Measurements from ENCODE around the gene SYTL2.

SYTL2 gene

DNA sequence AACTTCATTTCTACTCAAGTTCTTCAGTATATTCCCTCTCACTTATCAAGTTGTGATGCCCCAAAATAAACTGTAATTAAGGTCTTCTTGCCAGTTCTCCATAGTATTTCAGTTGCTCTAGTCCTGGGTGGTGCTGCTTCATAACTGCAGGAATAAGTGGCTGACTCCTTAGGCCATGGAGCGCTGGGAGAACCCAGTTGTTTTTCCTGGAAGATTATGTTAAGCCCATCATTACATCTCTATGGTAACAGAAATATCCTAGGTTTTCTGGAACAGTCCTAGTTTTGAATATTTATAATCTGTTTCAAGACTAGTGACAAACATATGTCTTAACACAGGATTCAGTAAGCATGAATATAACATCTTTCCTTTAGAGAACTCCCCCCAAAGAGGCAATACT lies 7.6 kb downstream of the SYTL2 start:
- TF ChIP-seq, protein P1, sequence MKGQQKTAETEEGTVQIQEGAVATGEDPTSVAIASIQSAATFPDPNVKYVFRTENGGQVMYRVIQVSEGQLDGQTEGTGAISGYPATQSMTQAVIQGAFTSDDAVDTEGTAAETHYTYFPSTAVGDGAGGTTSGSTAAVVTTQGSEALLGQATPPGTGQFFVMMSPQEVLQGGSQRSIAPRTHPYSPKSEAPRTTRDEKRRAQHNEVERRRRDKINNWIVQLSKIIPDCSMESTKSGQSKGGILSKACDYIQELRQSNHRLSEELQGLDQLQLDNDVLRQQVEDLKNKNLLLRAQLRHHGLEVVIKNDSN (IDR thresholded peaks at IDR 0.05), result no peak
- TF ChIP-seq EGR1 (IDR thresholded peaks at IDR 0.05) (no peak), TCF12 (IDR thresholded peaks at IDR 0.05; ENCODE audit: low read depth) (no peak), NFIC (IDR thresholded peaks at IDR 0.05) (no peak)
- TF ChIP-seq, protein P2, sequence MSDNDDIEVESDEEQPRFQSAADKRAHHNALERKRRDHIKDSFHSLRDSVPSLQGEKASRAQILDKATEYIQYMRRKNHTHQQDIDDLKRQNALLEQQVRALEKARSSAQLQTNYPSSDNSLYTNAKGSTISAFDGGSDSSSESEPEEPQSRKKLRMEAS (IDR thresholded peaks at IDR 0.05), result no peak

DNA sequence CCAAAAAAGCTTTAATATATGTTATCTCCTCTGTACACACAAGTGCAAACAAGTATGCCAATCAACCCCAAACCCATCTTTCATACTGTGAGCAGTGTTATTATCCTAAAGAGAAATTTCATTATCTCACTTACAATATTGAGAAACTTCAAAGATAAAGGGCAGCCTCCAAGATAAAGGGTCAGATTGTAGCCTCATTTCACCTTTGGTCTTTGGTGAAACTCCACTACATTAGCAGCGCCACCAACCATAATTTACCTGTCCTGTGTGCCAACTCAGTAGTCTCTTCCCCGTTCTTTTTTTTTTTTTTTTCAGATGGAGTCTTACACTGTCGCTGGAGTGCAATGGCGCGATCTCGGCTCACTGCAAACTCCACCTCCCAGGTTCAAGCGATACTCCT lies 9.4 kb downstream of the SYTL2 start:
- TF ChIP-seq ZBTB7A (IDR thresholded peaks at IDR 0.05; ENCODE audit: low read depth) (no peak), RAD21 (IDR thresholded peaks at IDR 0.05; ENCODE audit: low read depth) (no peak), CEBPB (IDR thresholded peaks at IDR 0.05) (no peak), TEAD4 (IDR thresholded peaks at IDR 0.05) (no peak)

DNA sequence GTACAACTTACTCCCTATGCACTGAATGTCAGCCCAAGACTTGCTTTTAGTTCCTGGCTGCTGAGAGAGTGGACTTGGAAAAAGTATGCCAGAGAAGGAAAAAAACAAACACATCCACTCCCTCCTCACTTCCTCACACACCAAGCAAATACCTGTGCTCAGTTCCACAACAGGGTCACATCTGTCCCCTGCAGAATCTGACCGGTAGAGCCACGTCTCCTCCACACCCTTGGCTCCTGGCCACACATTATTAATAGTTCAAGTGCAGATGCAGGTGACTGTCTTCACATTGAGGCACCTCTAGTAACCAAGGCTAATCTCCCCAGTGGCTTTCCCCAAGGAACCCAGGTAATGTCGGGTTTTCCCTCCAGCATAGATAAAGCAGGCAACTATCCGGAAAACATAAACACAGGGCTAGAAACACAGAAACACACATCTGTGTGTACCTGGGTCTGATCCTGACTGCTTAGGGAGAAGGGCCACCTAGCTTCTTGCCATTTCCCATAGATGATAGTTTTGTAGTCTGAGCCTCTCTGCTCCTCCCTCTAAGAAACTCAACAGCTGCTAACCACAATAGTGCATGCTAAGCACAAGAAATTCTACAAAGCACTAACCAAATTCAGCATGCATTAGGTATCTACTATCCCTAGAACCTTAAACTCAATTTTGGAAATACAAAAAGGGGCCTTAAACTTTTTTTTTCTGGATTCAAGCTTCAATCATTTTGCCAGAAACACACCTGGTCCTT lies 10.2 kb downstream of the SYTL2 start:
- TF ChIP-seq TCF12 (IDR thresholded peaks at IDR 0.05; ENCODE audit: low read depth) (no peak), YY1 (IDR thresholded peaks at IDR 0.05; ENCODE audit: low read depth) (no peak), NFIC (IDR thresholded peaks at IDR 0.05) (no peak), CEBPB (IDR thresholded peaks at IDR 0.05) (no peak), EP300 (IDR thresholded peaks at IDR 0.05; ENCODE audit: borderline replicate concordance) (no peak), EGR1 (IDR thresholded peaks at IDR 0.05) (no peak), FOXM1 (IDR thresholded peaks at IDR 0.05; ENCODE audit: borderline replicate concordance, low read depth) (no peak), ZBTB7A (IDR thresholded peaks at IDR 0.05; ENCODE audit: low read depth) (no peak), CREB1 (IDR thresholded peaks at IDR 0.05; ENCODE audit: low read depth) (no peak), TEAD4 (IDR thresholded peaks at IDR 0.05) (no peak), TAF1 (IDR thresholded peaks at IDR 0.05; ENCODE audit: low read depth) (no peak)
- TF ChIP-seq, protein P1 (IDR thresholded peaks at IDR 0.05), result no peak
- TF ChIP-seq, protein P2 (IDR thresholded peaks at IDR 0.05), result no peak

DNA sequence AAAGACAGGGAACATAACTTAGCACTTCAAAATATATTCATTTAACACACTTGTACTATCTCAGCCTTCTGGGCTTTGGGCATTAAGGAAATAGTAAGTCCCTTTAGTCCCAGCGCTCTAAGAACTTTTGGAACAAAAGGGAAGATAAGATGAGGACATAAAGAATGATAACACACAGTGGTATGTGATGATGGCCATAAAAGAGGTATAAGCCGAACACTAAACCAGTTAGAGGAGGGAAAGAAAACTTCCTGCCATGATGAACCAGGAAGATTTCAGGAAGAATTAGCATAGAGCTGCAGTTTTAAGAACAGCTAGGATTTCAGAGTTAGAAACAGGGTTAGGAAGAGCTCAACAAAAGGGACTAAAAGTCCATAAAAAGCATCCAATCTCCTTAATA lies 11.8 kb downstream of the SYTL2 start:
- TF ChIP-seq TAF1 (IDR thresholded peaks at IDR 0.05; ENCODE audit: low read depth) (no peak), ZBTB7A (IDR thresholded peaks at IDR 0.05; ENCODE audit: low read depth) (no peak), NFIC (IDR thresholded peaks at IDR 0.05) (no peak), EP300 (IDR thresholded peaks at IDR 0.05; ENCODE audit: borderline replicate concordance) (no peak), TCF12 (IDR thresholded peaks at IDR 0.05; ENCODE audit: low read depth) (no peak), EGR1 (IDR thresholded peaks at IDR 0.05) (no peak), TEAD4 (IDR thresholded peaks at IDR 0.05) (no peak), CEBPB (IDR thresholded peaks at IDR 0.05) (no peak), CREB1 (IDR thresholded peaks at IDR 0.05; ENCODE audit: low read depth) (no peak), FOXM1 (IDR thresholded peaks at IDR 0.05; ENCODE audit: borderline replicate concordance, low read depth) (no peak), YY1 (IDR thresholded peaks at IDR 0.05; ENCODE audit: low read depth) (no peak), RAD21 (IDR thresholded peaks at IDR 0.05; ENCODE audit: low read depth) (no peak)
- TF ChIP-seq, protein P3, sequence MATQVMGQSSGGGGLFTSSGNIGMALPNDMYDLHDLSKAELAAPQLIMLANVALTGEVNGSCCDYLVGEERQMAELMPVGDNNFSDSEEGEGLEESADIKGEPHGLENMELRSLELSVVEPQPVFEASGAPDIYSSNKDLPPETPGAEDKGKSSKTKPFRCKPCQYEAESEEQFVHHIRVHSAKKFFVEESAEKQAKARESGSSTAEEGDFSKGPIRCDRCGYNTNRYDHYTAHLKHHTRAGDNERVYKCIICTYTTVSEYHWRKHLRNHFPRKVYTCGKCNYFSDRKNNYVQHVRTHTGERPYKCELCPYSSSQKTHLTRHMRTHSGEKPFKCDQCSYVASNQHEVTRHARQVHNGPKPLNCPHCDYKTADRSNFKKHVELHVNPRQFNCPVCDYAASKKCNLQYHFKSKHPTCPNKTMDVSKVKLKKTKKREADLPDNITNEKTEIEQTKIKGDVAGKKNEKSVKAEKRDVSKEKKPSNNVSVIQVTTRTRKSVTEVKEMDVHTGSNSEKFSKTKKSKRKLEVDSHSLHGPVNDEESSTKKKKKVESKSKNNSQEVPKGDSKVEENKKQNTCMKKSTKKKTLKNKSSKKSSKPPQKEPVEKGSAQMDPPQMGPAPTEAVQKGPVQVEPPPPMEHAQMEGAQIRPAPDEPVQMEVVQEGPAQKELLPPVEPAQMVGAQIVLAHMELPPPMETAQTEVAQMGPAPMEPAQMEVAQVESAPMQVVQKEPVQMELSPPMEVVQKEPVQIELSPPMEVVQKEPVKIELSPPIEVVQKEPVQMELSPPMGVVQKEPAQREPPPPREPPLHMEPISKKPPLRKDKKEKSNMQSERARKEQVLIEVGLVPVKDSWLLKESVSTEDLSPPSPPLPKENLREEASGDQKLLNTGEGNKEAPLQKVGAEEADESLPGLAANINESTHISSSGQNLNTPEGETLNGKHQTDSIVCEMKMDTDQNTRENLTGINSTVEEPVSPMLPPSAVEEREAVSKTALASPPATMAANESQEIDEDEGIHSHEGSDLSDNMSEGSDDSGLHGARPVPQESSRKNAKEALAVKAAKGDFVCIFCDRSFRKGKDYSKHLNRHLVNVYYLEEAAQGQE (IDR thresholded peaks at IDR 0.05; ENCODE audit: low read depth), result no peak
- TF ChIP-seq, protein P1 (IDR thresholded peaks at IDR 0.05), result no peak
- TF ChIP-seq, protein P2 (IDR thresholded peaks at IDR 0.05), result no peak

DNA sequence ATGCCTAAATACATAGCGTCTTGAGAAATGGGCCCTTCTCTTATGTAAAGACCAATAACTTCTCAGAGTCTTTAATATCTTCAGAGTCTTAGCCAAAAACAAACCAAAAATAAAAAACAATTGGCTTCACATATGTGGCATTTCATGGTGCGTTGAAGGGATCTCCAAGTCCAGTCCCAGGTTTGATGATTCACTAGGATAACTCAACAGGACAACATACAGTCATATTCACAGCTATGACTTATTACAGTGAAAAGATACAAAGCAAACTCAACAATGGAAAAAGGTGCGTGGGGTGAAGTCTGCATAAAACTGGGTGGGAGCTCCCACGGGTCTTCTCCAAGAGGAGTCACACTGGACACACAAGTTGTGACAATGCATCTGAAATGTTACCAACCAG lies 12.6 kb downstream of the SYTL2 start:
- TF ChIP-seq CEBPB (IDR thresholded peaks at IDR 0.05) (no peak), TCF12 (IDR thresholded peaks at IDR 0.05; ENCODE audit: low read depth) (no peak), TEAD4 (IDR thresholded peaks at IDR 0.05) (no peak), FOXM1 (IDR thresholded peaks at IDR 0.05; ENCODE audit: borderline replicate concordance, low read depth) (no peak), ZBTB7A (IDR thresholded peaks at IDR 0.05; ENCODE audit: low read depth) (no peak), NFIC (IDR thresholded peaks at IDR 0.05) (no peak), YY1 (IDR thresholded peaks at IDR 0.05; ENCODE audit: low read depth) (no peak), EP300 (IDR thresholded peaks at IDR 0.05; ENCODE audit: borderline replicate concordance) (no peak), RAD21 (IDR thresholded peaks at IDR 0.05; ENCODE audit: low read depth) (no peak), EGR1 (IDR thresholded peaks at IDR 0.05) (no peak), CREB1 (IDR thresholded peaks at IDR 0.05; ENCODE audit: low read depth) (no peak), TAF1 (IDR thresholded peaks at IDR 0.05; ENCODE audit: low read depth) (no peak)
- TF ChIP-seq, protein P3 (IDR thresholded peaks at IDR 0.05; ENCODE audit: low read depth), result no peak
- TF ChIP-seq, protein P1 (IDR thresholded peaks at IDR 0.05), result no peak
- TF ChIP-seq, protein P2 (IDR thresholded peaks at IDR 0.05), result no peak
